ENCODE measurements around the gene HES5. TPM values are rescaled to one million over a fixed set of nuclear protein-coding genes. Genes with fewer than 3 reads are reported as not detected.

HES5 gene
- total RNA-seq, 6 experiments from 2014 or later, result 0.18 to 0.25 TPM; not detected in 4

- intact Hi-C loops (cut with DNase I), result no loop called here
- Histone ChIP-seq H3K36me3 (no peaks in the 10 kb centered on the region), H3K4me3 (no peak overlapping the region), H3K27me3 (no peaks in the 10 kb centered on the region), H3K9me3 (no peaks in the 10 kb centered on the region), H3K4me1 (peaks cover 0 to 13% (median 5%) of the 10 kb centered on the region in 4 donors), H3K27ac (no peak overlapping the region)
- no CpG with 5 or more reads among the region's 19 CpGs for WGBS (ENCODE audit: insufficient coverage, low coverage, low lambda C conversion rate, missing lambda C conversion rate)
- TF ChIP-seq CTCF (IDR thresholded peaks at IDR 0.05) (no peak), POLR2A (IDR thresholded peaks at IDR 0.05) (no peak)
- ATAC-seq (no peak), DNase-seq (no peak)
Observed at GRCh38 chr1:2493218-2493617, 36.8 kb downstream of the HES5 start.

- Histone ChIP-seq H3K4me1 (peaks cover 0 to 13% (median 5%) of the 10 kb centered on the region in 4 donors), H3K9me3 (no peaks in the 10 kb centered on the region), H3K27ac (no peak overlapping the region), H3K4me3 (no peak overlapping the region), H3K36me3 (no peaks in the 10 kb centered on the region), H3K27me3 (no peaks in the 10 kb centered on the region)
- no CpG with 5 or more reads among the region's 13 CpGs for WGBS (ENCODE audit: insufficient coverage, low coverage, low lambda C conversion rate, missing lambda C conversion rate)
- ATAC-seq, result no peak
- intact Hi-C loops (cut with DNase I), result no loop called here
- TF ChIP-seq CTCF (IDR thresholded peaks at IDR 0.05) (no peak), POLR2A (IDR thresholded peaks at IDR 0.05) (no peak)
- DNase-seq, result no peak
Observed at GRCh38 chr1:2492091-2492490, 38.0 kb downstream of the HES5 start.

- no peak for DNase-seq
- no peak for ATAC-seq
- H3K4me3 ChIP-seq, result no peak overlapping the region
- no peaks in the 10 kb centered on the region for H3K36me3 ChIP-seq
- H3K4me1 ChIP-seq, result peaks cover 0 to 11% (median 3%) of the 10 kb centered on the region in 4 donors
- 87% methylated on average over 6 of the region's 14 CpGs for WGBS (ENCODE audit: insufficient coverage, low coverage, low lambda C conversion rate, missing lambda C conversion rate)
- no peak for TF ChIP-seq POLR2A (IDR thresholded peaks at IDR 0.05)
- no peak for TF ChIP-seq CTCF (IDR thresholded peaks at IDR 0.05)
- no peaks in the 10 kb centered on the region for H3K9me3 ChIP-seq
- intact Hi-C loops (cut with DNase I), result no loop called here
- H3K27ac ChIP-seq, result no peak overlapping the region
- no peaks in the 10 kb centered on the region for H3K27me3 ChIP-seq
Observed at GRCh38 chr1:2489615-2490014, 40.4 kb downstream of the HES5 start.

GRCh38 chr1:2488688-2489087 lies 41.4 kb downstream of the HES5 start:
- Histone ChIP-seq H3K4me3 (no peak overlapping the region), H3K27ac (no peak overlapping the region), H3K27me3 (no peaks in the 10 kb centered on the region), H3K36me3 (no peaks in the 10 kb centered on the region), H3K4me1 (peaks cover 0 to 2% (median 0%) of the 10 kb centered on the region in 4 donors), H3K9me3 (no peaks in the 10 kb centered on the region)
- ATAC-seq (no peak), DNase-seq (no peak)
- intact Hi-C loops (cut with DNase I), result no loop called here
- WGBS (ENCODE audit: insufficient coverage, low coverage, low lambda C conversion rate, missing lambda C conversion rate), result 94% methylated on average over 2 of the region's 2 CpGs
- TF ChIP-seq CTCF (IDR thresholded peaks at IDR 0.05), result no peak
- no peak for TF ChIP-seq POLR2A (IDR thresholded peaks at IDR 0.05)

- intact Hi-C loops (cut with DNase I), result no loop called here
- Histone ChIP-seq H3K4me3 (no peak overlapping the region), H3K27me3 (no peaks in the 10 kb centered on the region), H3K27ac (no peak overlapping the region), H3K36me3 (no peaks in the 10 kb centered on the region), H3K9me3 (no peaks in the 10 kb centered on the region), H3K4me1 (no peaks in the 10 kb centered on the region)
- 90% methylated on average over 2 of the region's 9 CpGs for WGBS (ENCODE audit: insufficient coverage, low coverage, low lambda C conversion rate, missing lambda C conversion rate)
- ATAC-seq (no peak), DNase-seq (no peak)
- TF ChIP-seq POLR2A (IDR thresholded peaks at IDR 0.05) (no peak), CTCF (IDR thresholded peaks at IDR 0.05) (no peak)
Observed at GRCh38 chr1:2486558-2486957, 43.5 kb downstream of the HES5 start.
